ENCODE results near the gene PUS3.

Gene PUS3

DNA sequence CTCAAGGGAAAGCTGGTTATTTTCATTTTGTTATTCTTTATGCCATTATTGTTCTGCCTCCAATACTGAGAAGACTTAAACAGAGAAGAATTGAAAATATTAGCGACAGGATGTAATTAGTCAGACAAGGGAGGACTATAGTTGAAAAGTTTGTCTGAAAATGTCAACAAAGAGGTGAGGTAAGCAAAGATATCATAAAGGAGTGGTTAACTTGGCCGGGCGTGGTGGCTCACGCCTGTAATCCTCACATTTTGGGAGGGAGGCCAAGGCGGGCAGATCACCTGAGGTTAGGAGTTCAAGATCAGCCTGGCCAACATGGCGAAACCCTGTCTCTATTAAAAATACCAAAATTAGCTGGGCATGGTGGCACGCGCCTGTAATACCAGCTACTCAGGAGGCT is 19.6 kb downstream of the PUS3 start:
- TF ChIP-seq GATA3 (IDR thresholded peaks at IDR 0.05; ENCODE audit: low read depth, low read length): no peak
- no peak for TF ChIP-seq GATA2 (IDR thresholded peaks at IDR 0.05; ENCODE audit: low read depth, low read length)

- no peak for TF ChIP-seq GATA2 (IDR thresholded peaks at IDR 0.05; ENCODE audit: low read depth, low read length)
- TF ChIP-seq GATA3 (IDR thresholded peaks at IDR 0.05; ENCODE audit: low read depth, low read length): no peak
Observed at GRCh38 chr11:125881291-125881690, 21.7 kb downstream of the PUS3 start.

GRCh38 chr11:125874556-125875124 is 28.4 kb downstream of the PUS3 start:
- TF ChIP-seq GATA3 (IDR thresholded peaks at IDR 0.05; ENCODE audit: low read depth, low read length) (no peak), GATA2 (IDR thresholded peaks at IDR 0.05; ENCODE audit: low read depth, low read length) (no peak)

DNA sequence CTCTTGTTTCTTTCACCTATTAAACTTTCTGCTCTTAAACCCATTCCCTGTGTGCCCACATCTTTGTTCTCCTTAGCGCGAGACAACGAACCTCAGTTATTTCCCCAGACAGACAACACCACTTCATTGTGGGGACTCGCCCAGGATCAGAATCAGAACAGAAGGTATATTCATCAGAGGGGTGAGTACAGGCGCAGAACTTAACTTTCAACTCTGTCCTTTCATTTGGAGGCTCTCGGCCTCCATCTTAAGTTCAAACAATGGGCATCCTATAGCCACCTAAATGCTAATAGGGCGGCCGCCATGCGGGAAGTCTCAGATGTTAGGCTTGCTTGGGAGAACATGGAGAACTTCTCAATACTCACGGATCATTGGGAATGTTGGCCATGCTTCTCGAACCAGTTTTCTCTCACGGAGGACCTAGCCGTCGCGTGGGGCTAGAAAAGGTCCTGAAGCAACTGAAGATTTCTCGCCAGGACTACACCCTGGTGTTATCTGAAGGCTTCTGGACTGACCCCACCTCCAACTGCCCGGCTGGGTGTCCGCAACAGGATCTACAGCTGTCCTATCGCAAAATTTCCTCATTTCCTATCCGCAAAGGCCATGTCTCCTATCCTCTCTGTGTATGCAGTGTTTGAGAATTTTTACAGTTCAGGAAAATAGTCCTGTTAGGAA is 29.0 kb downstream of the PUS3 start:
- TF ChIP-seq GATA2 (IDR thresholded peaks at IDR 0.05; ENCODE audit: low read depth, low read length) (no peak), GATA3 (IDR thresholded peaks at IDR 0.05; ENCODE audit: low read depth, low read length) (no peak)

DNA sequence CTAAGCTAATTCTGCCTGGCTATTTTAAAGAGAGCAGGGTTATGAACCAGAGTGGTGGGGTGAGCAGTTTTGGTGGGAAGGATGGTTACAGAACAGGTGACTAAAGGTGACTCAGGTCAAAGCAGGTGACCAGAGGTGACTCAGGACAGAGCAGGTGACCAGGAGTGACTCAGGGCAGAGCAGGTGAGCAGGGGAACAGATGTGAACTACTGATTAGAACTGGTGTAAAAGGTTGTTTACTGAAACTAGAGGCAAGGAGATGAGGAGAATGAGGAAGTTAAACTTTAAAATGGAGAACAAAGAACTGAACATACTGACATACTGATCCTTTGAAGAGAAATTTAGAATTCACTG is 30.9 kb downstream of the PUS3 start:
- TF ChIP-seq GATA3 (IDR thresholded peaks at IDR 0.05; ENCODE audit: low read depth, low read length) (no peak), GATA2 (IDR thresholded peaks at IDR 0.05; ENCODE audit: low read depth, low read length) (no peak)

GRCh38 chr11:125871391-125872137 is 31.4 kb downstream of the PUS3 start:
- TF ChIP-seq GATA3 (IDR thresholded peaks at IDR 0.05; ENCODE audit: low read depth, low read length) (no peak), GATA2 (IDR thresholded peaks at IDR 0.05; ENCODE audit: low read depth, low read length) (no peak)

DNA sequence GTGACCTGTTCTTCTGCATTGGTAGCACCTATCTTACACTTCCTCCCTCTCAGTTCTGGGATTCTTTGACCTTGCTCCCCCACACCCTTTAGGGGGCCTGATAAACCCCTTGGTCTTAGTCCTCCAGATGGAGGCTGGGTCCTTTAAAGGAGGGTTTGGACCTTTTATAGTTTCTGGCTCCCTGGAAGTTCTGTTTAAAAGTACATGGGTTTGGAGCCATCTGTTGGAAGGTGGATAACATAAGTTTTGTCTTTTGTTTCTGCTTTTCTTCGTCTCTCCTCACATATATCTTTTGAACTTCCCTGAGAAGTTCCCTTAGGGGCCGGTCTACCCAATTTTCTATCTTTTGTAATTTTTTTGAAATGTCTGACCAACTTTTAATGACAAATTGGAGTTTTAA is 33.5 kb downstream of the PUS3 start:
- no peak for TF ChIP-seq GATA2 (IDR thresholded peaks at IDR 0.05; ENCODE audit: low read depth, low read length)
- no peak for TF ChIP-seq GATA3 (IDR thresholded peaks at IDR 0.05; ENCODE audit: low read depth, low read length)

GRCh38 chr11:125846188-125846587 is 56.8 kb downstream of the PUS3 start:
- TF ChIP-seq GATA2 (IDR thresholded peaks at IDR 0.05; ENCODE audit: low read depth, low read length) (no peak), GATA3 (IDR thresholded peaks at IDR 0.05; ENCODE audit: low read depth, low read length) (no peak)
